ENCODE data around the gene CPNE5.
A peak's percentile ranks its signal among the peaks of the same experiment; 100 is the strongest.
"Not testable (repeated sequence)": the region's sequence is repeated elsewhere in the genome, so short reads cannot be mapped to it uniquely, and the experiment has no call there.

CPNE5 gene

DNA sequence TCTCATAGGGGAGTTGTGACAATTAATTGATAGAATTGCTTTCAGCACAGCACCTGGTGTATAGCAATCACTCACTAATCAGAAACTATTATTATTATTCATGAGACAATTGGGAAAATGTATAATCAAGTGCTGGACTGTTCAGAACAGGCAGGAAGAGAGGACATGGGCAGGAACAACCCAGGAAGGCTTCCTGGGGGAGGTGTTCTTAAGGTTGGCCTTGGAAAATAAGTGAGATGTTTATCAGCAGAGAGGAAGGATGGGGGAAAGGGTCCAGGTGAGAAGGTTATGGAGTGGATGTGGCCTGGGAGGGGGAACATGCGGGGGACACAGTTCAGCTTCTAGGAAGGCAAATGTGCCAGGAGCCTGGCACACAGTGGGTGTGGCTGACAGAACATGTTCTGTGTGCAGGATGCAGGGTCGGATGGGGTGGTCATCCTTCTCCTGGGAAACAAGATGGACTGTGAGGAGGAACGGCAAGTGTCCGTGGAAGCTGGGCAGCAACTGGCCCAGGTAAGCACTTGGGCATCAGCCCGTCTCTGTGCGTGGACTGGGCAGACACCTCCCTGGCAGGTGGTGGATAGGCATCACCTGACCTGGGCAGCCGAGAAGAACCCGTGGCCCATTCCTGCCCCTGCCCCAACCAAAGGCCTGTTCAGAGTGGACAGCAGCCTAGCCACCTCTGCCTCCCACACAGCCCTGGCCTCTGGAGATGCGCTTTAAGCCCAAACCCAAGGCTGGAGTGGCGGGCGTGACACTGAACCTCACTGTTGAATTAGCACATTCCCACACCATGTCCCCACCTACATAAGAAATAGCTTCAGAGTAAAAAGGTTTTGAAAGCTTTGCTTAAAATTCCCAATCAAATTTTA is 110.7 kb downstream of the CPNE5 start:
- no peak overlapping the region for H3K4me3 ChIP-seq (ENCODE audit: low read depth, low read length)
- TF ChIP-seq, protein P1, sequence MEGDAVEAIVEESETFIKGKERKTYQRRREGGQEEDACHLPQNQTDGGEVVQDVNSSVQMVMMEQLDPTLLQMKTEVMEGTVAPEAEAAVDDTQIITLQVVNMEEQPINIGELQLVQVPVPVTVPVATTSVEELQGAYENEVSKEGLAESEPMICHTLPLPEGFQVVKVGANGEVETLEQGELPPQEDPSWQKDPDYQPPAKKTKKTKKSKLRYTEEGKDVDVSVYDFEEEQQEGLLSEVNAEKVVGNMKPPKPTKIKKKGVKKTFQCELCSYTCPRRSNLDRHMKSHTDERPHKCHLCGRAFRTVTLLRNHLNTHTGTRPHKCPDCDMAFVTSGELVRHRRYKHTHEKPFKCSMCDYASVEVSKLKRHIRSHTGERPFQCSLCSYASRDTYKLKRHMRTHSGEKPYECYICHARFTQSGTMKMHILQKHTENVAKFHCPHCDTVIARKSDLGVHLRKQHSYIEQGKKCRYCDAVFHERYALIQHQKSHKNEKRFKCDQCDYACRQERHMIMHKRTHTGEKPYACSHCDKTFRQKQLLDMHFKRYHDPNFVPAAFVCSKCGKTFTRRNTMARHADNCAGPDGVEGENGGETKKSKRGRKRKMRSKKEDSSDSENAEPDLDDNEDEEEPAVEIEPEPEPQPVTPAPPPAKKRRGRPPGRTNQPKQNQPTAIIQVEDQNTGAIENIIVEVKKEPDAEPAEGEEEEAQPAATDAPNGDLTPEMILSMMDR (IDR thresholded peaks at IDR 0.05; ENCODE audit: control insufficient read depth, extremely low read depth, insufficient read depth): no peak
- DNase-seq (ENCODE audit: low read depth): no peak

DNA sequence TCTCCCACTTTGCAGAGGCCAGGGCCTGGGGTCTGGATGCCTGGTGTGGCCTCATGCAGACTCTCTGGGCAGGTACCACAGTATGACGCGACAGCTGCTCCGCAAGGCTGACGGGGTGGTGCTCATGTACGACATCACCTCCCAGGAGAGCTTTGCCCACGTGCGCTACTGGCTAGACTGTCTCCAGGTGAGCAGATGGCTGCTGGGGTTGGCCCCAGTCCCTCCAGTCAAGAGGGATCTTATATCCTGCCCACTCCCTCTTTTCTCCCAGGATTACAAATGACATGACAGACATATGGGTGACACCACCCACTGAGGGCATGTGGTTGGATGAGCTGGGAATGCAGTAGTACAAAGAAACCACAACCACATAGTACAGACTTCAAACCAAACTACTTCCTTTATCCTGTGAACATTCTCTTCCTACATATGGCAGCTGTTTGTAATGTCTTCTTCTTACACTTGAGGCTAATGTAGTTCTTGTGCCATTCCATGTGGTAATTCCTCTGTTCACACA is 111.7 kb downstream of the CPNE5 start:
- no peak overlapping the region for H3K4me3 ChIP-seq (ENCODE audit: low read depth, low read length)
- TF ChIP-seq, protein P1 (IDR thresholded peaks at IDR 0.05; ENCODE audit: control insufficient read depth, extremely low read depth, insufficient read depth): no peak
- no peak for DNase-seq (ENCODE audit: low read depth)

DNA sequence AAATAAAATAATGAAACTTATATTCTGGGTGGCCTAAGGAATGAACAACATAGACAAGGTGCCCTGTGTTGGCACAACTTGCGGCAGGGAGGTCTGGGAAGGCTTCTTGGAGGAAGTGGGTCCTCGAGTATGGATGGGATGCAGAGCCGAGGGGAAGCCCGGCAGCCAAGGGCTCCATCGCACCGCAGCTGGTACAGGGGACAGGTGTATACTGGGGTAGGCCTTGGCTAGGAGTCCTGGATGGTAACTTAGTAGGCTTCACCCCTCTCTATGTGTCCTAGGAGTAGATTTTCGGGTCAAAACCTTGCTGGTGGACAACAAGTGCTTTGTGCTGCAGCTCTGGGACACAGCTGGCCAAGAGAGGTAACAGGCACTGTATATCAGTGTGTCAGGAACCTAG is 113.7 kb downstream of the CPNE5 start:
- H3K4me3 ChIP-seq (ENCODE audit: low read depth, low read length): no peak overlapping the region
- TF ChIP-seq, protein P1 (IDR thresholded peaks at IDR 0.05; ENCODE audit: control insufficient read depth, extremely low read depth, insufficient read depth): no peak
- DNase-seq (ENCODE audit: low read depth): no peak

DNA sequence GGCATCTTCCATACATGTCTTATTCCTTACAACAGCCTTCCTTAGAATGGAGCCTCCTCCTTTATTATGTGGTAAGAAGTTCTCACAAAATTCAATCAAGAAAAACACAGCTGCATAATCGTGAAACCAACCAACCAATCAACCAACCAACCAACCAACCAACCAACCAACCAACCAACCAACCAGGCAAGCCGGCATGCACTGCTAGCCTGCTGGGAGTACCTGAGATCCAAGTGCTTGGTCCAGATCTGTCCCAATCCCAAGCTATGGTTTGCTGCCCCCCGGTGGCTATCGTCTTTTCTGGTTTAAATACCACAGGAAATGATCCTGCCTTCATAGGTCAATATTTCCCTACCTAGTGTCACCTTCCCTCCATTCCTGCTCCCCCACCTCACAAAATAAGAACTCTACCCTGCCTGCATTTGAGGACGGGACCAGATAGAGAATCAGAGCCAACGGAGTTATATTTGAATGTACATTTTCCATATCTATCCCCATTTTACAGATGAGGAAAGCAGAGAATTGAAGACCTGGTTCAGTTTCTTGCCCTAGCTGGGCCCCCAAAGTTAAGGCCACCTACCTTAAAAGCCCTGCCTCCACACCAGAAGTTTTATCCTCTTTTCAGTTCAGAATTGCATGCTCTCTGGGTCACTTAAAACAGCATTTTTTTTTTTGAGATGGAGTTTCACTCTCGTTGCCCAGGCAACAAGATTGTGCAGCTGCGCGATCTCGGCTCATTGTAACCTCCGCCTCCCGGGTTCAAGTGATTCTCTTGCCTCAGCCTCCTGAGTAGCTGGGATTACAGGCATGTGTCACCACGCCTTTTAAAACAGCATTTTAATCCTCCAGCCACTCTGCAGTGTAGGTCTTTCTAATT is 114.5 kb downstream of the CPNE5 start:
- TF ChIP-seq, protein P1 (IDR thresholded peaks at IDR 0.05; ENCODE audit: control insufficient read depth, extremely low read depth, insufficient read depth): peak; percentile 84
- DNase-seq (ENCODE audit: low read depth): peak; percentile 43
- no peak overlapping the region for H3K4me3 ChIP-seq (ENCODE audit: low read depth, low read length)

DNA sequence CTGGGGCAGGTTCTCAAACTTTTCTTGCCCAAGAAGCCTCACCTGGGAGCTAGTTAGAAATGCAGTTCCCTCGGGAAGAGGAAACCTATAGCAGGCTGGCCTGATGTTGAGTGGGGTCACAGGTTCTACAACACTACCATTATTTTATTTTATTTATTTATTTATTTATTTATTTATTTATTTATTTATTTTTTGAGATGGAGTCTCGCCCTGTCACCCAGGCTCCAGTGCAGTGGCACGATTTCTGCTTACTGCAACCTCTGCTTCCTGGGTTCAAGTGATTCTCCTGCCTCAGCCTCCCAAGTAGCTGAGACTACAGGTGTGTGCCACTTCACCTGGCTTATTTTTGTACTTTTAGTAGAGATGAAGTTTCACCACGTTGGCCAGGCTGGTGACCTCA is 115.3 kb downstream of the CPNE5 start:
- DNase-seq (ENCODE audit: low read depth); H3K4me3 ChIP-seq (ENCODE audit: low read depth, low read length): not testable (repeated sequence)

DNA sequence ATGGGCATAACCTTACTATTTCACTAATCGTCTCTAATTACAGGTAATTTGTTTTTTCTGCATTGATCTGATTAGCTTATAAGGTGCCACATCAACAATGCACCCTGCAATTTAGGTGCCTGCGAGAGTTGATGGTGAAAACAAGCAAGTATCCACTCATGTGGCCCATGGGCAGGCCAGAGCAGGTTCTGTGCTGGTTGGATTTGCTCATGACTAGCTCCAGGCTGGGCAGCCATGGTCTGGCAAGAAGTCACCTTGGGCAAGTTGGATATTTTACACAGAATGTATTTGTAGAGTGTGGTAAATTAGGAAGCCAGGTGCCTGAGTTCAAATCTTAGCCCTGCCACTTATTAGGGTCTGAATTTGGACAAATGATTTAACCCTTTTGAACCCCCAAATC is 116.4 kb downstream of the CPNE5 start:
- TF ChIP-seq, protein P1 (IDR thresholded peaks at IDR 0.05; ENCODE audit: control insufficient read depth, extremely low read depth, insufficient read depth): no peak
- no peak overlapping the region for H3K4me3 ChIP-seq (ENCODE audit: low read depth, low read length)
- DNase-seq (ENCODE audit: low read depth): no peak

DNA sequence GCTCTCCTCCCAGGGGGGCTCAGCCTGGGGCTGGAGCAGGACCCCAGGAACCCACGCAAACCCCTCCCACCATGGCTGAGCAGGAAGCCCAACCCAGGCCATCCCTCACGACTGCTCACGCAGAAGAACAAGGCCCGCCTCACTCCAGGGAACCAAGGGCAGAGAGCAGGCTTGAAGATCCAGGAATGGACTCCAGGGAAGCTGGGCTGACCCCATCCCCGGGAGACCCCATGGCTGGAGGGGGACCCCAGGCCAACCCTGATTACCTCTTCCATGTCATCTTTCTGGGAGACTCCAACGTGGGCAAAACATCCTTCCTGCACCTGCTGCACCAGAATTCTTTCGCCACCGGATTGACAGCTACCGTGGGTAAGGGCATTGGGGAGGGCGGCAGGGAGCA is 116.9 kb downstream of the CPNE5 start:
- TF ChIP-seq, protein P1 (IDR thresholded peaks at IDR 0.05; ENCODE audit: control insufficient read depth, extremely low read depth, insufficient read depth): no peak
- no peak for DNase-seq (ENCODE audit: low read depth)

More for the DNA sequence above, 116.9 kb downstream of the CPNE5 start:
- no peak overlapping the region for H3K4me3 ChIP-seq (ENCODE audit: low read depth, low read length)

Data from LNCaP clone FGC (cell line).